ENCODE data around the gene HYAL3. TPM values are rescaled to one million over a fixed set of nuclear protein-coding genes. Genes with fewer than 3 reads are reported as not detected.
A peak's percentile ranks its signal among the peaks of the same experiment; 100 is the strongest.

HYAL3 gene
- total RNA-seq, 4 donors from 2014 or later: 3.0 to 6.6 (median 4.2) TPM

DNA sequence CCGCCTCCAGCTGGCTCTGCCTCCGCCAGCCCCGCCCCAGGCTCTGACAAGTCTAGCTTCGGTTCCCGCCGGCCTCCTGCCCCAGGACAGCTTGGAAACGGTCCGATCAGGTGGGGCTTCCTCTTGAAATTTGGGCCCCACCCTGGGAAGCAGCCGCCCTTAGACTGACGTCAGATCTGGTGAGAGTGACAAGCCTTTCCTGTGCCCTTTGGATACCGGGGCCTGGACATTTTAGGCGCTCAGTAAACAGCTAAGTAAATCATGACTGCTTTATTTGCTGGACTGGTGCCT, 378 bp upstream of the HYAL3 start:
- peak in 1 of 2 donors; percentile 46 for TF ChIP-seq POLR2A (IDR thresholded peaks at IDR 0.05)
- TF ChIP-seq, protein P1, sequence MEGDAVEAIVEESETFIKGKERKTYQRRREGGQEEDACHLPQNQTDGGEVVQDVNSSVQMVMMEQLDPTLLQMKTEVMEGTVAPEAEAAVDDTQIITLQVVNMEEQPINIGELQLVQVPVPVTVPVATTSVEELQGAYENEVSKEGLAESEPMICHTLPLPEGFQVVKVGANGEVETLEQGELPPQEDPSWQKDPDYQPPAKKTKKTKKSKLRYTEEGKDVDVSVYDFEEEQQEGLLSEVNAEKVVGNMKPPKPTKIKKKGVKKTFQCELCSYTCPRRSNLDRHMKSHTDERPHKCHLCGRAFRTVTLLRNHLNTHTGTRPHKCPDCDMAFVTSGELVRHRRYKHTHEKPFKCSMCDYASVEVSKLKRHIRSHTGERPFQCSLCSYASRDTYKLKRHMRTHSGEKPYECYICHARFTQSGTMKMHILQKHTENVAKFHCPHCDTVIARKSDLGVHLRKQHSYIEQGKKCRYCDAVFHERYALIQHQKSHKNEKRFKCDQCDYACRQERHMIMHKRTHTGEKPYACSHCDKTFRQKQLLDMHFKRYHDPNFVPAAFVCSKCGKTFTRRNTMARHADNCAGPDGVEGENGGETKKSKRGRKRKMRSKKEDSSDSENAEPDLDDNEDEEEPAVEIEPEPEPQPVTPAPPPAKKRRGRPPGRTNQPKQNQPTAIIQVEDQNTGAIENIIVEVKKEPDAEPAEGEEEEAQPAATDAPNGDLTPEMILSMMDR (IDR thresholded peaks at IDR 0.05): no peak

DNA sequence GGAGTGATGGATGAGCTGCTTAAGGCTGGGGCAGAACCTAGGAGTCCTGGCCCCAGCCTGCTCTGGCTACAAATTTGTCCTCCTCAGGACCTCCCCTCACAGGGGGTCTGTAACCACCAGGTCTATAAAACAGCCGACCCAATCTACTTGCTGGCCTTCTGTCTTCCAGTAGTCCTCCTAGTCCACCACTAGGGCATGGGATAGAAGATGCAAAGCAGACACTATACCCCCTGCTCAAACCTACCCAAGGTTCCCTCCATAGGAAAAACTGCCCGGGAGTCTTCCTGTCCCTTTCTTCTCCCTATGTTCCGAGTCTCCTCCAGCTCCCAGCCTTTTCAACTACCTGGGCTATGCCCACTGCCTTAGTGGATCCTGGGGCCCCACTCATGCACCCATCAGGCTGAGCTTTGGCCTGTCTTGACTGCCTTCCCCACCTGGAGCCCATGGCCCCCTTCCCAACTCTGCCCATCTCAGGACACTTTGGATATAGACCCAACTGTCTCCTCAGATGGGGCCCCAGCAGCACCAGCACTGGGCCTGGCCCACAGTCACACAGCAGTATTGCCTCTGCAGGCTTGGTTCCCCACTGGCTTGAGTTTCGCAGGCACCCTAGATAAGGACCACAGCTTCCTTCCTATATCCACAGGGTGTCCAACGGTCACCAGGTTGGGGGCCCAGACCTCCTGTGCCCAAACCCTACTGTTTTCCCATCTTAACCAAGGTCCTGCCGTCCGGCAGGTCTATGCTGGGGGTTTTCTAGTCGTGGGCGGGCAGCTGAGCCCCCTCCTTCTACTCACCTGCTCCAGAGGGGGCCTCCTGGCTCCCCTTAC, 1.1 kb downstream of the HYAL3 start:
- DNase-seq: peak in 1 of 3 donors; percentile 57
- H3K4me3 ChIP-seq: peak overlapping the region; percentile 64 to 73 (median 66)
- no peak for TF ChIP-seq POLR2A (IDR thresholded peaks at IDR 0.05)
- TF ChIP-seq, protein P1 (IDR thresholded peaks at IDR 0.05): no peak
- no peaks in the 10 kb centered on the region for H3K9me3 ChIP-seq
- H3K27me3 ChIP-seq: no peaks in the 10 kb centered on the region
- H3K36me3 ChIP-seq: peaks cover 0 to 3% (median 0%) of the 10 kb centered on the region in 3 donors
- peak overlapping the region; percentile 89 to 93 (median 92) for H3K27ac ChIP-seq
- H3K4me1 ChIP-seq: peaks cover 3 to 39% (median 7%) of the 10 kb centered on the region in 4 donors

More for the DNA sequence above, 378 bp upstream of the HYAL3 start:
- Histone ChIP-seq H3K4me3 (peak overlapping the region; percentile 36 to 73 (median 54)), H3K27me3 (no peaks in the 10 kb centered on the region), H3K27ac (peak overlapping the region; percentile 89 to 93 (median 92)), H3K9me3 (no peaks in the 10 kb centered on the region), H3K36me3 (peaks cover 0 to 3% (median 0%) of the 10 kb centered on the region in 3 donors), H3K4me1 (peaks cover 3 to 42% (median 7%) of the 10 kb centered on the region in 4 donors)
- DNase-seq: no peak

DNA sequence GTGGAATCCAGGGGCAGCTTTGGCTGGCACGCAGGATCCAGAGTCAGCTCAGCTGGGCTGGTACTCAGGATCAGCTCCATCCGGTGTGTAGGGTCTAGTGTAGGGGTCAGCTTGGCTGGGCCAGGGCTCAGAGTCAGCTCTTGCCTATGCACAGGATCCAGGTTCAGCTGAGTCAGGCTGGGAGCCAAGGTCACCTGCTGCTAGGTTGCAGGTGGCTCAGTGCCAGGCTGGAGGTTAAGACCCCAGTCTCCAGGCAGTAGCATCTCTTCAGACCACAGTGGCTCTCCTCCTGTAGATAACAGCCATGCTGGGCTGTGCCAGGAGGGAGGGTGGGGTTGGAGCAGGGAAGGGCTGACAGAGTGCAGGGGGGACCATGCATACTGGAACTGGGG, 1.8 kb downstream of the HYAL3 start:
- Histone ChIP-seq H3K27me3 (no peaks in the 10 kb centered on the region), H3K27ac (no peak overlapping the region), H3K36me3 (peaks cover 0 to 3% (median 0%) of the 10 kb centered on the region in 3 donors), H3K9me3 (no peaks in the 10 kb centered on the region), H3K4me3 (no peak overlapping the region), H3K4me1 (peaks cover 3 to 34% (median 11%) of the 10 kb centered on the region in 4 donors)
- TF ChIP-seq, protein P1 (IDR thresholded peaks at IDR 0.05): no peak
- TF ChIP-seq POLR2A (IDR thresholded peaks at IDR 0.05): no peak
- DNase-seq: peak in 2 of 3 donors; percentile 53 to 56

DNA sequence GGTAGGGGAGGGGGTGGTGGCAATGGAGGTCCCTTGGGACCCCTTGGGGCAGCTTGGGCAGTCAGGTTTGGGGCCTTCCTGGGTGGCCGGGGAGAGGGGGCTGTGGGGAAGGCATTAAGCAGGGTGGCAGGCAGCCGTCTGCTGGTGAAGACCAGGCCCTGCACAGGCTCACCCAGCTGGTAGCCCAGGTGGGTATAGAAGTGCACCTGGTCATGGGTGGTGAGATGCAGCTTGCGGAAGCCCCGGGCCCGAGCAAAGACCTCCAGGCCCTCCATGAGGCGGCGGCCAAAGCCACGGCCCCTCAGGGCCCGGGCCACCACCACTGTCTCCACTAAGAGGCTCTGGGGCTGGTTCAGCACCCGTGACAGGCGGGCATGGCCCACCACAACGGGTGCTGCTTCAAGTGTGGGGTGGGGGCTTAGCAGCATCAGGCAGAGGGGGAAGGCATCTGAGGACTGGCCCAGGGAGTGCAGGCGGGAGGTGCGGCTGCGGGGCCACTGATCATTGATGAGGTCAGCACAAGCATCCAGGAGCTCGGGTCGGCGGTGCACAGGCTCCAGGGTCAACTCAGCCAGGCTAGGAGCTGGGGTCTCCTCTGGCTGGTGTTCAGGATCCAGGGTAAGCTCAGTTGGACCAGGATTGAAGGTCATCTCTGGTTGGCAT, 2.4 kb downstream of the HYAL3 start:
- Histone ChIP-seq H3K4me3 (no peak overlapping the region), H3K27me3 (no peaks in the 10 kb centered on the region), H3K4me1 (peaks cover 3 to 34% (median 13%) of the 10 kb centered on the region in 4 donors), H3K27ac (no peak overlapping the region), H3K36me3 (peaks cover 0 to 3% (median 0%) of the 10 kb centered on the region in 3 donors), H3K9me3 (no peaks in the 10 kb centered on the region)
- peak in 1 of 3 donors; percentile 42 for DNase-seq
- no peak for TF ChIP-seq POLR2A (IDR thresholded peaks at IDR 0.05)
- TF ChIP-seq, protein P1 (IDR thresholded peaks at IDR 0.05): no peak

DNA sequence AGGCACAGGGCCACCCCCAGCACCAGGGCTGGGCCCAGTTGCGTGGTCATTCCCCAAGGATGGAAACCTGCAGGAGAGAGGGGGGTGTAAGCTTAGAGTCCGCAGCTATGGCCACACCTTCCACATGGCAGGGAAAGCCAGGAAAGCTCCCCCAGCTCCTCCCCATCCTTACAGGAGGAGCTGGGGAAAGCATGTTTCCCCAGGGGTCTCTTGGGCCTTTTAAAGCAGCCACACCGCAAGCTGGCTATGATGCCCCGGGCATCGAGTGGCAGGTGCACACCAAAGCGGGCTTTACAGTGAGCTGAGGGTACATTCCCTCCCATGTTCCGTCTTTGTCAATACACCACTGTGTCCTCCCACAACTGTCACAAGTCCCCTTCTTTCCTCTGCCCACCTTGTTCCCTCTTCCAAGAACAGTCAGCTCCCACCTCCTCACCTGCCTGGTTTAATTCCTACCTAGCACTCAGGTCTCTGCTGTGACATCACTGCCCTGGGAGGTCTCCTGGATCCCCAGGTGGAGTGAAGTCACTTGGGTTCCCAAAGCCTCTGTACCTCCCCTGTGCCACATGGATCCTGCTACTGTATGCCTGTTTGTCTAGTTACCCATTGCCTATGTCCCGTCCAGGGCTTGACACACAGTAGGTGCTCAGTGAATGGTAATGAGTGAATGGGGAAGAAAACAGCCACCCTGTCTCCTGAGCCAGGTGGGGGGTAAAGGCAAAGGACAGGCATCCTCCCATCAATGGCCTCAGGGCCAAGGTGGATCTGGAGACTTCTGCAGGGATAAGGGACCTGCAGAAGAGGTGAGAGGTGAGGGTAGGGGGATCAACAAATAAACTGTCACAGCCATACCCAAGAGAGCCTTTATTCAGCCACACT, 3.4 kb downstream of the HYAL3 start:
- peaks cover 3 to 38% (median 16%) of the 10 kb centered on the region in 4 donors for H3K4me1 ChIP-seq

More for the DNA sequence above, 3.4 kb downstream of the HYAL3 start:
- DNase-seq: no peak
- Histone ChIP-seq H3K9me3 (no peaks in the 10 kb centered on the region), H3K36me3 (peaks cover 0 to 3% (median 0%) of the 10 kb centered on the region in 3 donors), H3K4me3 (no peak overlapping the region), H3K27me3 (no peaks in the 10 kb centered on the region), H3K27ac (no peak overlapping the region)
- no peak for TF ChIP-seq POLR2A (IDR thresholded peaks at IDR 0.05)
- TF ChIP-seq, protein P1 (IDR thresholded peaks at IDR 0.05): no peak

Data from Peyer's patch (tissue), 4 donors.